Measurements from ENCODE around the gene POC1A.

DNA sequence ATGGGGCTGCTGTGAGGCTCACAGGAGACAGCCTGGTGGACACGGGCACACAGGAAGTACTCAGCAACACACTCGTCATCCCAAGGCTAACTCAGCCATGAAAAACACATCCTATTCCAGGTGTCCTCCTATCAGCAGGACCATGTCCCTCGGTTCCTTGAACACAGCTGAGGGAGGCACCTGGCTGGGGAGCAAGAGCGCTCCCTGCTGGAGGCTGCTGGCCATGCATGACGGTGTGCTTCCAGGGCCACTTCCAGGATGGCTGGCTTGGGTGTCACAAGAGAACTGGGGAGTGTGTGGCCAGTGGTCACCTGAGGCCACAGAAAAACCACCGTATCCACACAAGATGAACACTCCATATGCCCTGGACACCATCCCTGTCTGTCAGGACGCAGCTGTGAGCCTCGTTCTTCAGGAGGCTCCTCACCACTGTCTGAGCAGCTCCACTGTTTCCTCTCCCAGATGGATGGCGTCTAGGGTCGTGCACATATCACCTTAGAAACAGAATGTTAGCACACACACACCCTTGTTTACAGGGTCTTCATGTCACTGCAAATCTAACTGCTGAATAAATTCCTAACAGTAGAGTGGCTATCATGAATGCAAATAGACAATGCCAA, 31.0 kb downstream of the POC1A start:
- TF ChIP-seq ZNF274 (IDR thresholded peaks at IDR 0.05; ENCODE audit: low read depth, low read length) (no peak), SUZ12 (IDR thresholded peaks at IDR 0.05; ENCODE audit: extremely low read depth, insufficient read depth, insufficient read length) (no peak), YY1 (IDR thresholded peaks at IDR 0.05; ENCODE audit: insufficient read depth, insufficient read length) (no peak)

Data from NT2/D1 (cell line).